NCI-H2196 treated with DMSO at 0.1 percent for 48 hours (cell line): Measurements from ENCODE around the gene ADH6.
"Not testable (repeated sequence)": the region's sequence is repeated elsewhere in the genome, so short reads cannot be mapped to it uniquely, and the experiment has no call there.

Source experiments
- DNase-seq: peaks from one replicate; lab custom pipeline; 2025; ENCODE audit not compliant: unreplicated experiment; lab: John Stamatoyannopoulos, UW

Gene ADH6

GRCh38 chr4:99219072-99219471 lies at the start of gene ADH6:
TSS of gene ADH6 (minus strand) at chr4:99219246. CDS start at chr4:99219152, 94 bp downstream.
- DNase-seq = no peak

GRCh38 chr4:99264927-99265326 lies 45.9 kb upstream of the ADH6 start:
- DNase-seq = no peak

DNA sequence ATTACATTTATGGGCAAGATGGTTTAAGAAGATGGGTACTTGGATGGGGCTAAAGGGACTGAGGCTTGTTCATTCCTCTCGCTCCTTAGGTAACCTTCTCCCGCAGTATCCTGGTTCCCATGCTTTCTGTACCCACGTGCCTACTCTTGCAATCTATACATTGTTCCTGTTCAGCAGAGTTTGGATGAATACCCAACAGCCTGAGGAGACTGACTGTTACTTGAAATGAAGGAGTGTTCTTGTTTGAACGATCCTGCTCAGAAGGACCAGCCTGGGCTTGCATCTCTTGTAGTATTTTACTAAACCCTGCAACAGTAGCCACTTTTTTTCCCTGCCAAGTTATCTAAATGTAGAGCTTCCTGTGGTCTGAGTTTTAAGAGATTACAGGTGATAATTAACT lies 33.7 kb upstream of the ADH6 start:
- no peak for DNase-seq

DNA sequence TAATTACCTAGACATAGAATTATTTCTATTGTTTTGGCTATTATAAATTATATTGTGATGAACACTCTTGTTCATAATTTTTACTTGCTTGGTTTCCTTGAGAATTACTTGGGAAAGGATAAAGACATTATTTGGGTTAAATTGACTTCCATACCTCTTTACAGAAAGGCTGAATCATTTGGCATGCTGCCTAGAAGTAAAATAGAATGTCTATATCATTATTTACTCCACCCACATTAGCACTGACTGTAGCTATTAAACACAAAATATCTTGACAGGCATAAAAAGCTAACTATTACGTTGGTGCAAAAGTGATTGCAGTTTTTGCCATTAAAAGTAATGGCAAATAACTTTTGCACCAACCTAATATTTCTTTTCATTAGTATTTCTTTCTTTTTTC lies 29.7 kb upstream of the ADH6 start:
- no peak for DNase-seq

DNA sequence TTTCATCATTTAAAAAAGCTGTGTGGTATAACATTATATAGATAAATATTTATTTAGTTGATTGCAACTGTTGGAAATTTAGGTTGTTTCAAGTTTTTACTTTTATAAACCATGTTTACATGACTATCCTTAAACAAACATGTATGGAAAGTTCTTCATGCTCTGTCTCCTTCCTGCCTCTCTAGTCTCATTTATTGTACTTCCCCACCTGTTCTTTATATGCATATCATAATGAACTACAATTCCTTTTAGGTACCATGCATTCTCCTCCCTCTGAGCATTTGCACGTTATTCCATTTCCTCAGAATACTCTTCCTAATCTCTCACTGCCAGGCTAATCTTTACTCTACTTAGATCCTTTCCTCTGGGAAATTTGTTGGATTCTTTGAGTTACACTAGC lies 16.9 kb upstream of the ADH6 start:
- no peak for DNase-seq

GRCh38 chr4:99234331-99235010 lies 15.4 kb upstream of the ADH6 start:
- no peak for DNase-seq

DNA sequence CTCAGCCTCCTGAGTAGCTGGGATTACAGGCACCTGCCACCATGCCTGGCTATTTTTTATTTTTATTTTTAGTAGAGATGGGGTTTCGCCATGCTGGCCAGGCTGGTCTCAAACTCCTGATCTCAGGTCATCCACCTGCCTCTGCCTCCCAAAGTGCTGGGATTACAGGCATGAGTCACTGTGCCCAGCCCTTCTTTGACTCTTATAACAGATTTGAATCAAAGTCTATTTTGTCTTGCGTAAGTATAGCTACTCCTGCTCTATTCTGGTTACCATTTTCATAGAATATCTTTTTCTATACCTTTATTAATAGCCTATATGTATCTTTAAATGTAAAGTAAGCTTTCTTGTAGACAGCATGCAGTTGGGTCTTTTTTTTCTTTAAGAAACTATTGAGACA lies 14.4 kb upstream of the ADH6 start:
- DNase-seq = not testable (repeated sequence)

- DNase-seq = not testable (repeated sequence)
These were observed 9.7 kb upstream of the ADH6 start for GRCh38 chr4:99228706-99229105.

DNA sequence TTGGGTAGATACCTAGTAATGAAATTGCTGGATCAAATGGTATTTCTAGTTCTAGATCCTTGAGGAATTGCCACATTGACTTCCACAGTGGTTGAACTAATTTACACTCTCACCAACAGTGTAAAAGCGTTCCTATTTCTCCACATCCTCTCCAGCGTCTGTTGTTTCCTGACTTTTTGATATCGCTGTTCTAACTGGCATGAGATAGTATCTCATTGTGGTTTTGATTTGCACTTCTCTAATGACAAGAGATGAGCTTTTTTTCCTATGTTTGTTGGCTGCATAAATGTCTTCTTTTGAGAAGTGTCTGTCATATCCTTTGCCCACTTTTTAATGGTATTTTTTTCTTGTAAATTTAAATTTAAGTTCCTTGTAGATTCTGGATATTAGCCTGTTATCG lies 8.6 kb upstream of the ADH6 start:
- not testable (repeated sequence) for DNase-seq

GRCh38 chr4:99221980-99222379 lies 2.9 kb upstream of the ADH6 start:
- no peak for DNase-seq

DNA sequence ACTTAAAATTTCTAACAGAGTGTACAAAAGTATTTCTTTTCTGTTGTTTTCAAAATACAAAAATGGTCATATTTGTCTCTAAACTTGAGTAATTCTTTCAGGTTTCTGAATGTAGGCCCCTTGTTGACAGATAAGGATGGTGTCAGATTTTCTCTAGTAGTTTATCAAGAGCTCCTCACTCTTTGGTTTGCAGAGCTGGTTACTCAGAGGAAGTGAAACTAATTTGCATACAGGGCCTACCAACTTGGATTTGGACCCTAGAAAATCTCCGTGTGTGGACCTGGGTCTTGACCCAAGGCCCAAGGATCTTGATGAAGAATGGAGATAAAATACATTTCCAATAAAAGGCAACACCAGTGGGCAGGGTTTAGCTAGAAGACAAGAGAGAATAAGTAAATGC lies 433 bp upstream of the ADH6 start:
- DNase-seq = no peak

DNA sequence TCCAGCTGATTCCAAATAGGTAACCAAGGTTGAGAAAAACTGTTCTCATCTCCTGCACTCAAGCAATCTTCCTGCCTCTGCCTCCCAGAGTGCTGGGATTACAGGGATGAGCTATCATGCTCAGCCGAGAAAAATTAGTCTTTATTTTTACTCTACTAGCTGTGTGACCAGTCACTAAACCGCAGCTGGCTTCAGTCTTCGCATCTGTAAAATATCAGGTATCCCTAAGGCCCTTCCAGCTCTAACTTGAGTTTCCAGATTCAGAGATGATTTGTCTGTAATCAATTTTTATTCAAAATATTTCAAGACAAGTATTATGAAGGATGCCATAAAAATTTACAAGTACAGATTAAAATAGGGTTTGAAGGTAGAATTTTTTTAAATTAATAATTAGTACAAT lies 3.5 kb downstream of the ADH6 start:
- DNase-seq = no peak

DNA sequence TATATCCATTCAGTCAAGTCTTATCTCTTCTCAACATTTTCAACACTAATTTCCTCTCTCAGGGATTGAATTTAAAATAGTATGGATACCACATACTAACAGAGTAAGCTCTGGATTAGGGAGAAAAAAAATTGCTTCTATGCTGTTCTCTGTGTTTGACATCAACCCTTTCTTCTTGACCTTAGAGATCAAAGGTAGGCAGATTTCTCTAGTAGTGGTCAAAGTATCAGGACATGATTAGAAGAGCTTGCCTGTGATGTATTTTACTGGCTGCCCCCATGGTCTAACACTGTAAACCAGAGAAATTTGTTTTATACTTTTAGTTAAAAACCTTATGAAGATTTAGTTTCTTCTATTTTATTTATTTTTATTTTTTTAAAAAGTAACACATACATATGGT lies 8.3 kb downstream of the ADH6 start:
- DNase-seq = no peak

DNA sequence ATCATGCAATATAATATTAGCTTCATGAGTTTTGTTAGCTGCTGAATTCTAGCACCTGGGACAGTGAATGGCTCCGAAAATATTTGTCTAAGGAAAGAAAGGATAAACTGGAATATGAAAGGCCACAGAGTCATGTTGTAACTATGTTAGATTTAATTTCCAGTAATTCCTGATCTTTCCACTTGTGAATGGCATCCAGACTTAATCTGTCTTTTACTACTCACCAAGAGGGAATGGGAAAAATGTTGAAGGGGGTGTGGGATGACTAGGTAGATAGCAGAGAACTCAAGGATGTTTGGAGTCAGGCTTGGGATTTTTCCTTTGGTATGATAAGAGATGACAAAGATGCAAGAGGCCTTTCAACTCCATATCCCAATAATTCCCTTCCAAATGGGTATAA lies 9.4 kb downstream of the ADH6 start:
- no peak for DNase-seq

- no peak for DNase-seq
These were observed 10.3 kb downstream of the ADH6 start for GRCh38 chr4:99208719-99209075.

DNA sequence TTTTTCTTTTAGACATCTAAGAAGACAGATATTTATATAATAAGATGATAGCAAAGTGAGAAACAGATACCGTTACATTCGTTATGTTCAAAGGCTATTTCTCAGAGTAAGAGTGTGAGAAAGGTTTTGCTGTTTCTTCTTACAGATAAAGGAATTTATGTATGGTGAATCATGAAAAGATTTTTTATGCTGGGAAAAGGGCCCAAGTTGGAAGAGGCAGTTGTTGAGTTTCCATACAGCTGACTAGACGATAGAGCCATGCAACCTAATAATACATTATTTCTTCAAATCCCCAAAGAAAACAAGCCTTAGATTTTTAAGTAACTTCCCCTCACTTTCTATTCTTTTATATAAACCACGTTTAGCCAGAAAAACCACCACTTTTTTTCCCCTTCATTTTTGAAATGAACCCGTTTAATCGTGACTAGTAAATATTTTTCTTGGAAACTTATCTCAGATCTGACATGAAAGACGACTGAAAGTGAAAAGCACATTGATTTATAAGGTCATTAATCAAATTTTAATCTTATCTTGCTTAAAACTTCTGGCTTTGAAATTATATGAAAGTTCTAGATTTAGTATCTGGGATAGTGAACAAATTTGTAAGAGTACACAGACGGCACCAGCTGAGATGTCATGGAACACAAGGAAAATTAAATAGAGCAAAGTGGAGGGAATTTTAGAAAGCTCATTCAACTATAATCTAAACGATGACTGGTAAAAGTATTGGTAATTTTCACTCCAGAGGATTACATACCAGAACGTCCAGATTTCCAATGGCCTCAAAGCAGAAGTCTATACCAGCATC lies 10.9 kb downstream of the ADH6 start:
- no peak for DNase-seq

DNA sequence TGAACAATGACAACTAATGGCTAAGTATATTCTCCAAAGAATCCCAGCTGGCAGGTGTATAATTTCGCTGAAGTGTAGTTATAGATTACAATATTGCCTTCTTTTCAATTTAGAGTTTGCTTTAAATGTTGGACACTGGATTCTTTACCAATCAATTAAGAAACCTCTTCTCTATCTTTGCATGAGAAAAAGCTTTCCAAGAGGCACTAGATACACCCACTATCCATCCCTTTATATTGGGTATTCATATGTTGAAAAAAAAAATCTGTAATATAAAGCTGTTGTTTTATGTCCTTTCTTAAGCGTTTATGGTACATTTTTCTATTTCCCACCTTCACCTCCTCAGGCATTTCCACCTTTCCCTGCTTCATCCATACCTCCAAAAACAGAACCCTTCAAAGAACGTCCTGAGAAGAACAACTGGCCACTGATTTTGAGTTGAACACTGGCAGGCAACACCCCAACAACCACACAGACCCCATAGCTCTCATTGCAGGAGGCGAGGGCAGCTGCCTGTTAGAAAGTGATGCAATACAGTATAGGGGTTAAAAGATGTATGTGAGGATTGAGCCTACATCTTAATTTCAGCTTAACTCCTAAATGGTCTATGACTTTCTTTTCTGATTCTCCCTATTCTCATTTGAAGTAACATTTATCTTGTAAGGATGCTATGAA lies 11.8 kb downstream of the ADH6 start:
- DNase-seq = no peak

- DNase-seq = no peak
These were observed 13.7 kb downstream of the ADH6 start for GRCh38 chr4:99205153-99205979.

DNA sequence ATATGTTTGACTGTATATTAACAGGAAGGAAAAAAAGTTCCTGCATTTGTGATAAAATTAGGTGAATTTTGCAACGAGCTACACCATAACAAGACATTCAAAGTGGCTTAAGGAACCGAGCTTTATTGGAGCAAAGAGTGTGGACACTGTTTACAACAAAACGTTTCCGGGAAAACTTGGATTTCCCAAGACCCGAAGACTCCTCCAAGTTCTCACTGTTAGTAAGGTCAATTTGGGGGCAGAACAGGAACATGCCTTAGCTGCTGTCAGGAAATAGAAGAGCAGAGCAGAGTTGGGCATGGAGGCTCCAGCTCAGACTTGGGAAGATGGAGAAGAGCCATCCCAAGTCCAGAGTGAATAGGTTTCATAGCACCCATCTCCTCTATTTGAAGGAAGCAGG lies 16.5 kb downstream of the ADH6 start:
- no peak for DNase-seq

DNA sequence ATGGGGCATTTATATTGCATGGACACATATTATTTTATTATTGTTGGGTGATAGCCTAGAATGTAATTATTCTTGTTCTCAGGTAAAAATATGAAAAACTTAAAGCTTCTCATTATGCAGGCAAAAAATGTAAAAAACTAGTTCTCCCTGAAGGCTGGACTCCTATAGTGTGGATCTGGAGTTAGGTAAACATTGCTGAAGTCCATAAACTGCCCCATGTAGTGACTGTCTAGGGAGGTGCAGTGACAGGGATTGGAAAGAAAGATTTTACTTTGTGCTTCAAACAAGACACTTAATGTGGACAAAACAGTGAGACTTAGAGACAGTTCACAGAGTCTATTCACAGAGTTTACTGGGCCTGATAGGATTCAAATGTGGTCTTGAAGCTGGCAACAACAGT lies 17.0 kb downstream of the ADH6 start:
- no peak for DNase-seq

- DNase-seq = no peak
These were observed 17.4 kb downstream of the ADH6 start for GRCh38 chr4:99201690-99202089.
